ENCODE results near the gene PCGF6.
"Not testable (repeated sequence)": the region's sequence is repeated elsewhere in the genome, so short reads cannot be mapped to it uniquely, and the experiment has no call there.

The PCGF6 gene

GRCh38 chr10:103350517-103351260 lies at the start of gene PCGF6:
PCGF6 (minus strand) TSS chr10:103351140; CDS start chr10:103351066, 74 bp downstream.
- DNase-seq (ENCODE audit: low spot score): peak; percentile 98

GRCh38 chr10:103397191-103397825 lies 46.4 kb upstream of the PCGF6 start:
- no peak for DNase-seq (ENCODE audit: low spot score)

GRCh38 chr10:103396789-103397087 lies 45.8 kb upstream of the PCGF6 start:
- no peak for DNase-seq (ENCODE audit: low spot score)

- DNase-seq (ENCODE audit: low spot score): peak; percentile 98
Measured at GRCh38 chr10:103396067-103396788, 45.3 kb upstream of the PCGF6 start, which contains the start of the genes ATP5MK and PDCD11. ATP5MK (minus strand) TSS chr10:103396475; CDS start chr10:103392457, 4,018 bp downstream. PDCD11 (plus strand) TSS chr10:103396626; CDS start chr10:103398427, 1,801 bp downstream.

DNA sequence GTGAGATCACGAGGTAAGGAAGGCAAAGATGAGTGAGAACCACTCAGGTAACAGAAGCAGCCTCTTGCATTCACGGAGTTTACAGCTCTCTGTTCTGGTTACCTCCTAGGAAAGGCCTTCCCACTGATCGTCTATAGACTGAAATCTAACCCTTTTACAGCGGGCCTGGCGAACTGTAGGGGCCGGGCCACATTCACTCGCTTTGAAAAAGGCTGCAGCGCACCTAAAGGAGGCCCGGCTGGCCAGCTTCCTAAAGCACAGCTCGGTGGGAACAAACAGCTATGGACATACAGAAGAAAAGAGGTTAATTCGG lies 44.8 kb upstream of the PCGF6 start:
- DNase-seq (ENCODE audit: low spot score): no peak

GRCh38 chr10:103394180-103394579 lies 43.2 kb upstream of the PCGF6 start:
- DNase-seq (ENCODE audit: low spot score): no peak

DNA sequence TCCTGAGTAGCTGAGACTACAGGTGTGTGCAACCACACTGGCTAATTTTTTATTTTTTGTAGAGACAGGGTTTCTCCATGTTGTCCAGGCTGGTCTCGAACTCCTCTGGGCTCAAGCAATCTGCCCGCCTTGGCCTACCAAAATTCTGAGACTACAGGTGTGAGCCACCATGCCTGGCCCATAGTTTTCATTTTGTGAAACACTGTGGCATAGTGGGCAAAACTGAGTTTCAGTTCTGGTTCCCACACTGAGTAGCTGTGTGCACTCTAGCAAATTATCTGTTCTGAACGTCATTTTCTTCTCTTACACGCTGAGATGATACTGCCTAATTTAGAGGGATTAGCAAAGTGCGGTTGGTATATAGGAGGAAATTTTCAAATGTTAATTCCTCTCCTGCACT lies 31.8 kb upstream of the PCGF6 start:
- DNase-seq (ENCODE audit: low spot score): no peak

- DNase-seq (ENCODE audit: low spot score): no peak
Measured at GRCh38 chr10:103374263-103374662, 23.3 kb upstream of the PCGF6 start.

GRCh38 chr10:103373544-103373943 lies 22.6 kb upstream of the PCGF6 start:
- DNase-seq (ENCODE audit: low spot score): no peak

DNA sequence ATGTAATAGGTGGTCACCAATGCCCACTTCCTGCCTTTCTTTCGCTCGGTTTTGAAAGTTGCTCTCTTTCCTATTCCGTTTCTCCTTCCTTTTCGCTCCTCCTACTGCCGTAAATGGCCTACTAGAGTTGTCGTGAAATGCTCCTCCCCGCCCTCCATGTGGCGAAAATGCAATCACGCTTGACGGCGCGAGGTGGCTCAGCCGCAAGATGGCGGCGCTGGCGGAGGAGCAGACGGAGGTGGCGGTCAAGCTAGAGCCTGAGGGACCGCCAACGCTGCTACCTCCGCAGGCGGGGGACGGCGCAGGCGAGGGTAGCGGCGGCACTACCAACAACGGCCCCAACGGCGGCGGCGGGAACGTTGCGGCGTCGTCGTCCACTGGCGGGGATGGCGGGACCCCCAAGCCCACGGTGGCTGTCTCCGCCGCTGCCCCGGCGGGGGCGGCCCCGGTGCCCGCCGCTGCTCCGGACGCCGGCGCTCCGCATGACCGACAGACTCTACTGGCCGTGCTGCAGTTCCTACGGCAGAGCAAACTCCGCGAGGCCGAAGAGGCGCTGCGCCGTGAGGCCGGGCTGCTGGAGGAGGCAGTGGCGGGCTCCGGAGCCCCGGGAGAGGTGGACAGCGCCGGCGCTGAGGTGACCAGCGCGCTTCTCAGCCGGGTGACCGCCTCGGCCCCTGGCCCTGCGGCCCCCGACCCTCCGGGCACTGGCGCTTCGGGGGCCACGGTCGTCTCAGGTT lies 17.0 kb upstream of the PCGF6 start, which contains the start of gene TAF5:
Gene TAF5 (plus strand): TSS at position 195 of the 737 bp plus-strand sequence. CDS start 14 bp downstream, at position 209.
- DNase-seq (ENCODE audit: low spot score): peak; percentile 95

DNA sequence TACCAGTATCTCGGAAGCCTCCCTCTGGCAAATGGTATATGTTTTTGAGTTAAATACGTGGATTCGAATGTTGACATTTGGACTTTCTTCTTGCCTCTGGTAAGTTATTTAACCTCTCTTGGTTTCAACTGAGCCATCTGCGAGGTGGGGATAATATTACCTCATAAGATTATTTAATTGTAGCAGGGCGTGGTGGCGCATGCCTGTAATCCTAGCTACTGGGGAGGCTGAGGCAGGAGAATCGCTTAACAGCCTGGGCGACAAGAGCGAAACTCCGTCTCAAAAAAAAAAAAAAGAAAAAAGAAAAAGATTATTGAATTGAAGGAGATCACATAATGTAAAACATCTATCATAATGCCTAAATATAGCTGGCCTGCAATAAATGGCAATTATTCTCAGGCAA lies 16.4 kb upstream of the PCGF6 start:
- DNase-seq (ENCODE audit: low spot score): no peak

DNA sequence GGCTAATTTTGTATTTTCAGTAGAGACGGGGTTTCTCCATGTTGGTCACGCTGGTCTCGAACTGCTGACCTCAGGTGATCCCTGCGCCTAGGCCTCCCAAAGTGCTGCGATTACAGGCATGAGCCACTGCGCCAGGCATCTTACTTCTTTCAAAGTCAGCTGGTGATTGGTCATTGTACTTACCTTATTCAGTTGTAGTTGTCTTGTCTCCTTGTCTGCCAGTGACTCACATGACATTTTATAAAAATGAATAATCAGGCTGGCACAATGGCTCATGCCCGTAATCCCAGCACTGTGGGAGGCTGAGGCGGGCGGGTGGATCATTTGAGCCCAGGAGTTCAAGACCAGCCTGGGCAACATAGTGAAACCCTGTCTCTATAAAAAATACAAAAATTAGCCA lies 9.9 kb upstream of the PCGF6 start:
- not testable (repeated sequence) for DNase-seq (ENCODE audit: low spot score)

DNA sequence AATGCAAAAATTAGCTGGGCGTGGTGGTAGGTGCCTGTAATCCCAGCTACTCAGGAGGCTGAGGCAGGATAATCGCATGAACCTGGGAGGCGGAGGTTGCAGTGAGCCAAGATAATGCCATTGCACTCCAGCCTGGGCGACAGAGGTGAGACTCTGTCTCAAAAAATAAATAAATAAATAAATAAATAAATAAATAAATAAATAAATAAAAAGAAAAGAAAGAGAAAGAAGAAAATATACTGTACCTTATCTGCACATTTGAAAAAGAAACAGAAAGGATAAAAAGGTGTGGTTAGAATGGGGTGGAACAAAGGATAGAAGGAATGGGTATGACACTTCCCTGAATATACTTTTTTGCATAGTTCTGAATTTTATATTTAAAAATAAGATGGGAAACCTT lies 8.6 kb upstream of the PCGF6 start:
- not testable (repeated sequence) for DNase-seq (ENCODE audit: low spot score)

- DNase-seq (ENCODE audit: low spot score): no peak
Measured at GRCh38 chr10:103355906-103356599, 5.1 kb upstream of the PCGF6 start.

DNA sequence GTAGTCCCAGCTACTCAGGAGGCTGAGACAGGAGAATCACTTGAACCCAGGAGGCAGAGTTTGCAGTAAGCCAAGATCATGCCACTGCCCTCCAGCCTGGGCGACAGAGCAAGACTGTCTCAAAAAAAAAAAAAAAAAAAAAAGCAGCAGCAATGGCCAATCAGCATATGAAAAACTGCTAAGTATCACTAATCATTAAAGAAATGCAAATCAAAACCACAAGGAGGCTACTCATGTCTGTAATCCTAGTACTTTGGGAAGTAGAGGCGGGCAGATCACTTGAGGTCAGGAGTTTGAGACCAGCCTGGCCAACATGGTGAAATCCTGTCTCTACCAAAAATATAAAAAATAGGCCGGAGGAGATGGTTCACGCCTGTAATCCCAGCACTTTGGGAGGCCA lies 3.6 kb upstream of the PCGF6 start:
- DNase-seq (ENCODE audit: low spot score): not testable (repeated sequence)

DNA sequence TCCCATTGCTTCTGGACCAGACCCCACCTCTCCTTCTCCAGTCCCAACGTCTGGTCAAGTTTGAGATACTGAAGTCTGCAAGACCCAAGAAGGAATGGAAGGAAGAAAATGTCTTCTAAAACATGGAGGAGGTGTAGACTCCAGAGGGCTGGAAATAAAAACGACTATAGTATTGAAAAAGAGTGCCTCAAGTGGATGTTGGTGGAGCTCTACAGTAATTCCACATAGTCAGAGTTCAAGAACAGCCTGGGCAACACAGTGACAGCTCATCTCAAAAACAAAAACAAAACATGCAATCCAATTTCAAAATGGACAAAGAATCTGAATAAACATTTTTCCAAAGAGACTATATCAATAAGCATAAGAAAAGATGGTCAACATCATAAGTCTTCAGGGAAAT lies 2.3 kb upstream of the PCGF6 start:
- no peak for DNase-seq (ENCODE audit: low spot score)

DNA sequence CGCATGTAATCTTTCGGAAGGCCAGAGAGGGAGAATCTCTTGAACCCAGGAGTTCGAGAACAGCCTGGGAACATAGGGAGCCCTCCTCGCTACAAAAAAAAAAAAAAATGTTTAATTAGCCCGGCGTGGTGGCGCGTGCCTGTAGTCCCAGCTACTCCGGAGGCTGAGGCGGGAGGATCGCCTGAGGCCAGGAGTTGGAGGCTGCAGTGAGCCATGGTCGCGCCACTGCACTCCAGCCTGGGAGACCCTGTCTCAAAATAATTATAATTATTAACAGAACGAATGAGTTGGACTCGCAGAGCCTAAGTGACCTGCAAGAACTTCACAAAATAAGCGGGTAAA lies 794 bp downstream of the PCGF6 start:
- DNase-seq (ENCODE audit: low spot score): no peak

- DNase-seq (ENCODE audit: low spot score): no peak
Measured at GRCh38 chr10:103336370-103336769, 14.6 kb downstream of the PCGF6 start.

- no peak for DNase-seq (ENCODE audit: low spot score)
Measured at GRCh38 chr10:103334567-103334966, 16.4 kb downstream of the PCGF6 start.

GRCh38 chr10:103333934-103334520 lies 16.9 kb downstream of the PCGF6 start:
- DNase-seq (ENCODE audit: low spot score): peak; percentile 45

- no peak for DNase-seq (ENCODE audit: low spot score)
Measured at GRCh38 chr10:103327906-103328305, 23.0 kb downstream of the PCGF6 start.

All from GM03348 (cell line).